Measurements from ENCODE around the gene ARHGEF28. TPM values are rescaled to one million over a fixed set of nuclear protein-coding genes. Genes with fewer than 3 reads are reported as not detected.

ARHGEF28 gene
- total RNA-seq, 4 donors from 2014 or later, result 13.3 to 19.0 (median 16.9) TPM

GRCh38 chr5:73966451-73966850 is 340.5 kb downstream of the ARHGEF28 start:
- no peak overlapping the region for H3K27ac ChIP-seq
- DNase-seq, result no peak
- no peaks in the 10 kb centered on the region for H3K4me1 ChIP-seq
- no peak for TF ChIP-seq POLR2A (IDR thresholded peaks at IDR 0.05)
- TF ChIP-seq, protein P1, sequence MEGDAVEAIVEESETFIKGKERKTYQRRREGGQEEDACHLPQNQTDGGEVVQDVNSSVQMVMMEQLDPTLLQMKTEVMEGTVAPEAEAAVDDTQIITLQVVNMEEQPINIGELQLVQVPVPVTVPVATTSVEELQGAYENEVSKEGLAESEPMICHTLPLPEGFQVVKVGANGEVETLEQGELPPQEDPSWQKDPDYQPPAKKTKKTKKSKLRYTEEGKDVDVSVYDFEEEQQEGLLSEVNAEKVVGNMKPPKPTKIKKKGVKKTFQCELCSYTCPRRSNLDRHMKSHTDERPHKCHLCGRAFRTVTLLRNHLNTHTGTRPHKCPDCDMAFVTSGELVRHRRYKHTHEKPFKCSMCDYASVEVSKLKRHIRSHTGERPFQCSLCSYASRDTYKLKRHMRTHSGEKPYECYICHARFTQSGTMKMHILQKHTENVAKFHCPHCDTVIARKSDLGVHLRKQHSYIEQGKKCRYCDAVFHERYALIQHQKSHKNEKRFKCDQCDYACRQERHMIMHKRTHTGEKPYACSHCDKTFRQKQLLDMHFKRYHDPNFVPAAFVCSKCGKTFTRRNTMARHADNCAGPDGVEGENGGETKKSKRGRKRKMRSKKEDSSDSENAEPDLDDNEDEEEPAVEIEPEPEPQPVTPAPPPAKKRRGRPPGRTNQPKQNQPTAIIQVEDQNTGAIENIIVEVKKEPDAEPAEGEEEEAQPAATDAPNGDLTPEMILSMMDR (IDR thresholded peaks at IDR 0.05), result no peak
- H3K4me3 ChIP-seq, result no peak overlapping the region
- H3K27me3 ChIP-seq, result no peaks in the 10 kb centered on the region
- H3K36me3 ChIP-seq, result no peaks in the 10 kb centered on the region
- no peaks in the 10 kb centered on the region for H3K9me3 ChIP-seq

- no peak overlapping the region for H3K4me3 ChIP-seq
- no peaks in the 10 kb centered on the region for H3K27me3 ChIP-seq
- H3K36me3 ChIP-seq, result no peaks in the 10 kb centered on the region
- H3K27ac ChIP-seq, result no peak overlapping the region
- no peak for DNase-seq
- TF ChIP-seq, protein P1 (IDR thresholded peaks at IDR 0.05), result no peak
- TF ChIP-seq POLR2A (IDR thresholded peaks at IDR 0.05), result no peak
- H3K9me3 ChIP-seq, result no peaks in the 10 kb centered on the region
- no peaks in the 10 kb centered on the region for H3K4me1 ChIP-seq
Observed at GRCh38 chr5:73967347-73967746, 341.4 kb downstream of the ARHGEF28 start.

DNA sequence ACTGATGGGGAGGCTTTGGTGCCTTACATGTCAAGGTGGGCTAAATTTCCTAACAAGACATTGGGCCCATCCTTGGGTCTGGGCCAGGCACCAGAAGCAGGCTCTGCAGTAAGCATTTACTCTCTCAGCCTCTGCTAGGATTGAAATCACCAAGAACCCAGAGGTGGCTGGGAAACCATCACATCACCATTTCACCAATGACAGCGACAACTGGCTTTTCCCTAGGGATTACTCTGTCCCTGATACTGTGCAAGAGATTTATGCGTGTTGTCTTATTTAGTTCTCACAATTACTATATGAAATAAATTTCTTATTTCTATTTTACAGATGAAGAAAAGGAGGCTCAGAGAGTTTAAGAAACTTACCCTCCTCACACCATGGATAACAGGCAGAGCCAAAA is 342.2 kb downstream of the ARHGEF28 start:
- Histone ChIP-seq H3K4me1 (no peaks in the 10 kb centered on the region), H3K36me3 (no peaks in the 10 kb centered on the region), H3K27me3 (no peaks in the 10 kb centered on the region), H3K27ac (no peak overlapping the region), H3K9me3 (no peaks in the 10 kb centered on the region), H3K4me3 (no peak overlapping the region)
- DNase-seq, result no peak
- TF ChIP-seq, protein P1 (IDR thresholded peaks at IDR 0.05), result no peak
- no peak for TF ChIP-seq POLR2A (IDR thresholded peaks at IDR 0.05)

- Histone ChIP-seq H3K4me3 (no peak overlapping the region), H3K9me3 (no peaks in the 10 kb centered on the region), H3K27ac (no peak overlapping the region), H3K4me1 (no peaks in the 10 kb centered on the region), H3K27me3 (no peaks in the 10 kb centered on the region), H3K36me3 (no peaks in the 10 kb centered on the region)
- no peak for DNase-seq
- TF ChIP-seq, protein P1 (IDR thresholded peaks at IDR 0.05), result no peak
- TF ChIP-seq POLR2A (IDR thresholded peaks at IDR 0.05), result no peak
Observed at GRCh38 chr5:73968729-73969128, 342.7 kb downstream of the ARHGEF28 start.

DNA sequence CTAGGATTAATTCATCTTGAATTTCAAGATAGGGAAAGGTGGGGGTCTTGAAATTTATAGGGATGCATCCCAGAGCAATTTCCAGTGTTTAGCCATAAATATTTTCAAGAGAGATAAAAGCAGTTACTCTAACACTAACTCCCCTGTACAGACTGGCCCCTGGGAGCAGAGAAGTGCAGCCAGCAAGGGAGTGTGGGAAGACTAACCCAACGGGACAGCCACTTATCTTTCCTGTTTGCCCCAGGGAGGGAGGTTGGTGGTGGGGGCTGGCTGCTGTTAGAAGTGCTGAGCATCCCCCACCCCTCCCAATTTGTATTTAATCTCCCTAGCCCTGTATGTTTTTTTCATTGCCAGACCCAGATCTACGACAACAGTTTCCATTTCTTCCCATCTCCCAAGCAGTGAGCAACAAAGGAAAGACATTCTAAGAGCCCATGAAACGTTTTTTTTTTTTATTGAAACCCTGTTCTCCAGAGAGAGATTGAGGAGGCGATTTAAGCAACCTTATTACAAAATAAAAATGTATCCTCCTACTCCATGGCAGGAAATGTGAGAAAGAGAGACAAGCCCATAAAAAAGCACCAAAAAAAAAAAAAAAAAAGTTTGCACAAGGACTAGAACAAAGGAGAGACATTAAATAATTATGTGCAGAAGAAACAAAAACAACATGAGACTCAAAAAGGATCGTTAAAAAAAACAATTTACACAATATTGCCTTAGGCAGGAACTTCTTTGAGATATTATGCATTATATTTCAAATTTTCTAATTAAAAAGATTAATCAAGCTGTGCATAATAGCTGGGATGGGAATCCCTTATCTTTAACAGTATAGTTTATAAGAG is 343.4 kb downstream of the ARHGEF28 start:
- Histone ChIP-seq H3K4me1 (no peaks in the 10 kb centered on the region), H3K4me3 (no peak overlapping the region), H3K36me3 (no peaks in the 10 kb centered on the region), H3K27ac (no peak overlapping the region), H3K9me3 (no peaks in the 10 kb centered on the region), H3K27me3 (no peaks in the 10 kb centered on the region)
- DNase-seq, result no peak
- TF ChIP-seq POLR2A (IDR thresholded peaks at IDR 0.05), result no peak
- TF ChIP-seq, protein P1 (IDR thresholded peaks at IDR 0.05), result no peak
